ENCODE data around the gene CREBBP.

CREBBP gene

GRCh38 chr16:3798838-3799237, 81.7 kb downstream of the CREBBP start:
- Histone ChIP-seq H3K9ac (ENCODE audit: low read depth in 1 of 2, low read length in 2 of 2) (no peak overlapping the region), H3K27ac (ENCODE audit: low read depth, low read length) (no peak overlapping the region), H3K4me3 (ENCODE audit: low read depth in 1 of 2, low read length in 2 of 2) (no peak overlapping the region), H3K27me3 (ENCODE audit: control insufficient read depth in 1 of 2, insufficient read depth in 2 of 2, low read length in 2 of 2) (no peaks in the 10 kb centered on the region), H3K9me3 (ENCODE audit: control insufficient read depth in 1 of 2, low read length in 2 of 2) (no peaks in the 10 kb centered on the region), H3K36me3 (ENCODE audit: control insufficient read depth in 1 of 2, insufficient read depth in 2 of 2, low read length in 2 of 2) (peaks cover 0 to 5% of the 10 kb centered on the region in 2 donors), H3K4me1 (ENCODE audit: control insufficient read depth in 1 of 2, insufficient read depth in 2 of 2, low read length in 2 of 2) (peaks cover 11 to 18% of the 10 kb centered on the region in 2 donors)

GRCh38 chr16:3797904-3798811, 82.4 kb downstream of the CREBBP start:
- peaks cover 2 to 5% of the 10 kb centered on the region in 2 donors for H3K36me3 ChIP-seq (ENCODE audit: control insufficient read depth in 1 of 2, insufficient read depth in 2 of 2, low read length in 2 of 2)
- no peak overlapping the region for H3K9ac ChIP-seq (ENCODE audit: low read depth in 1 of 2, low read length in 2 of 2)
- no peaks in the 10 kb centered on the region for H3K9me3 ChIP-seq (ENCODE audit: control insufficient read depth in 1 of 2, low read length in 2 of 2)
- no peak overlapping the region for H3K27ac ChIP-seq (ENCODE audit: low read depth, low read length)
- H3K27me3 ChIP-seq (ENCODE audit: control insufficient read depth in 1 of 2, insufficient read depth in 2 of 2, low read length in 2 of 2) = no peaks in the 10 kb centered on the region
- no peak overlapping the region for H3K4me3 ChIP-seq (ENCODE audit: low read depth in 1 of 2, low read length in 2 of 2)
- H3K4me1 ChIP-seq (ENCODE audit: control insufficient read depth in 1 of 2, insufficient read depth in 2 of 2, low read length in 2 of 2) = peaks cover 11 to 18% of the 10 kb centered on the region in 2 donors

- Histone ChIP-seq H3K9me3 (ENCODE audit: control insufficient read depth in 1 of 2, low read length in 2 of 2) (no peaks in the 10 kb centered on the region), H3K27me3 (ENCODE audit: control insufficient read depth in 1 of 2, insufficient read depth in 2 of 2, low read length in 2 of 2) (no peaks in the 10 kb centered on the region), H3K27ac (ENCODE audit: low read depth, low read length) (no peak overlapping the region), H3K36me3 (ENCODE audit: control insufficient read depth in 1 of 2, insufficient read depth in 2 of 2, low read length in 2 of 2) (peaks cover 9% of the 10 kb centered on the region in 2 donors), H3K4me3 (ENCODE audit: low read depth in 1 of 2, low read length in 2 of 2) (no peak overlapping the region), H3K9ac (ENCODE audit: low read depth in 1 of 2, low read length in 2 of 2) (no peak overlapping the region), H3K4me1 (ENCODE audit: control insufficient read depth in 1 of 2, insufficient read depth in 2 of 2, low read length in 2 of 2) (peaks cover 11 to 18% of the 10 kb centered on the region in 2 donors)
These were observed 83.0 kb downstream of the CREBBP start for GRCh38 chr16:3797473-3797872.

GRCh38 chr16:3793161-3793576, 87.3 kb downstream of the CREBBP start:
- Histone ChIP-seq H3K36me3 (ENCODE audit: control insufficient read depth in 1 of 2, insufficient read depth in 2 of 2, low read length in 2 of 2) (peaks cover 23 to 38% of the 10 kb centered on the region in 2 donors), H3K9me3 (ENCODE audit: control insufficient read depth in 1 of 2, low read length in 2 of 2) (no peaks in the 10 kb centered on the region), H3K27me3 (ENCODE audit: control insufficient read depth in 1 of 2, insufficient read depth in 2 of 2, low read length in 2 of 2) (no peaks in the 10 kb centered on the region), H3K4me3 (ENCODE audit: low read depth in 1 of 2, low read length in 2 of 2) (no peak overlapping the region), H3K27ac (ENCODE audit: low read depth, low read length) (no peak overlapping the region), H3K4me1 (ENCODE audit: control insufficient read depth in 1 of 2, insufficient read depth in 2 of 2, low read length in 2 of 2) (peaks cover 7 to 13% of the 10 kb centered on the region in 2 donors), H3K9ac (ENCODE audit: low read depth in 1 of 2, low read length in 2 of 2) (no peak overlapping the region)

GRCh38 chr16:3792472-3793012, 88.0 kb downstream of the CREBBP start:
- Histone ChIP-seq H3K36me3 (ENCODE audit: control insufficient read depth in 1 of 2, insufficient read depth in 2 of 2, low read length in 2 of 2) (peaks cover 23 to 44% of the 10 kb centered on the region in 2 donors), H3K27ac (ENCODE audit: low read depth, low read length) (no peak overlapping the region), H3K4me3 (ENCODE audit: low read depth in 1 of 2, low read length in 2 of 2) (no peak overlapping the region), H3K9ac (ENCODE audit: low read depth in 1 of 2, low read length in 2 of 2) (no peak overlapping the region), H3K9me3 (ENCODE audit: control insufficient read depth in 1 of 2, low read length in 2 of 2) (no peaks in the 10 kb centered on the region), H3K27me3 (ENCODE audit: control insufficient read depth in 1 of 2, insufficient read depth in 2 of 2, low read length in 2 of 2) (no peaks in the 10 kb centered on the region), H3K4me1 (ENCODE audit: control insufficient read depth in 1 of 2, insufficient read depth in 2 of 2, low read length in 2 of 2) (peaks cover 1 to 7% of the 10 kb centered on the region in 2 donors)

GRCh38 chr16:3791701-3792100, 88.8 kb downstream of the CREBBP start:
- Histone ChIP-seq H3K36me3 (ENCODE audit: control insufficient read depth in 1 of 2, insufficient read depth in 2 of 2, low read length in 2 of 2) (peaks cover 23 to 52% of the 10 kb centered on the region in 2 donors), H3K9ac (ENCODE audit: low read depth in 1 of 2, low read length in 2 of 2) (no peak overlapping the region), H3K4me3 (ENCODE audit: low read depth in 1 of 2, low read length in 2 of 2) (no peak overlapping the region), H3K27me3 (ENCODE audit: control insufficient read depth in 1 of 2, insufficient read depth in 2 of 2, low read length in 2 of 2) (no peaks in the 10 kb centered on the region), H3K4me1 (ENCODE audit: control insufficient read depth in 1 of 2, insufficient read depth in 2 of 2, low read length in 2 of 2) (peaks cover 0 to 4% of the 10 kb centered on the region in 2 donors), H3K9me3 (ENCODE audit: control insufficient read depth in 1 of 2, low read length in 2 of 2) (no peaks in the 10 kb centered on the region), H3K27ac (ENCODE audit: low read depth, low read length) (no peak overlapping the region)

- Histone ChIP-seq H3K36me3 (ENCODE audit: control insufficient read depth in 1 of 2, insufficient read depth in 2 of 2, low read length in 2 of 2) (peaks cover 30 to 70% of the 10 kb centered on the region in 2 donors), H3K4me1 (ENCODE audit: control insufficient read depth in 1 of 2, insufficient read depth in 2 of 2, low read length in 2 of 2) (peaks cover 0 to 4% of the 10 kb centered on the region in 2 donors), H3K9ac (ENCODE audit: low read depth in 1 of 2, low read length in 2 of 2) (no peak overlapping the region), H3K27ac (ENCODE audit: low read depth, low read length) (no peak overlapping the region), H3K9me3 (ENCODE audit: control insufficient read depth in 1 of 2, low read length in 2 of 2) (no peaks in the 10 kb centered on the region), H3K4me3 (ENCODE audit: low read depth in 1 of 2, low read length in 2 of 2) (no peak overlapping the region), H3K27me3 (ENCODE audit: control insufficient read depth in 1 of 2, insufficient read depth in 2 of 2, low read length in 2 of 2) (no peaks in the 10 kb centered on the region)
These were observed 91.0 kb downstream of the CREBBP start for GRCh38 chr16:3789375-3790099.

DNA sequence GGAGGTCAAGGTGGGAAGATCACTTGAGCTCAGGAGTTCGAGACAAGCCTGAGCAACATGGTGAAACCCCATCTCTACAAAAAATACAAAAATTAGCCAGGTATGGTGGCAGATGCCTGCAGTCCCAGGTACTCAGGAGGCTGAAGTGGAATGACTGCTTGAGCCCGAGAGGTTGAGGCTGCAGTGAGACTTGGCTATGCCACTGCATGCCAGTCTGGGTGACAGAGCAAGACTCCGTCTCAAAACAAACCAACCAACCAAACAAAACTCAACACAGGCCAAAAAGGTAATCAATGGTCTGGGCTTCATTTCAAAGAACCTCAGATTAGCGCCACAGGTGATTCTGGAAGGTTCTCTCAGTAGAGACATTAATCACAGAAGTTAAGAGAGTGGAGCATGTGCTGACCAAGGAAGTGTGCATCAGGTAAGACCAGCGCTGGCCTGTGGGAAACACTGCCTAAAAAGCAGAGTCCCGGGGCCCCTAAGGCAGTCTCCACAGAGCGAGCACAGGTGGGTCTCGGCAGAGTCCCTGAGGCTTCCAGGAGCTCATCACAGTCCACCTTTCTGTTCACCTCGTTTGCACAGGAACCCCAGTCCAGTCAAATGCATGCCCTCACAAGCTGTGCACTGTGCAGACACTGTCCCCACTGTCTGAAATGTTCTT, 91.7 kb downstream of the CREBBP start:
- H3K4me3 ChIP-seq (ENCODE audit: low read depth in 1 of 2, low read length in 2 of 2) = no peak overlapping the region
- no peaks in the 10 kb centered on the region for H3K27me3 ChIP-seq (ENCODE audit: control insufficient read depth in 1 of 2, insufficient read depth in 2 of 2, low read length in 2 of 2)
- peaks cover 30 to 70% of the 10 kb centered on the region in 2 donors for H3K36me3 ChIP-seq (ENCODE audit: control insufficient read depth in 1 of 2, insufficient read depth in 2 of 2, low read length in 2 of 2)
- H3K27ac ChIP-seq (ENCODE audit: low read depth, low read length) = no peak overlapping the region
- H3K9me3 ChIP-seq (ENCODE audit: control insufficient read depth in 1 of 2, low read length in 2 of 2) = no peaks in the 10 kb centered on the region
- no peak overlapping the region for H3K9ac ChIP-seq (ENCODE audit: low read depth in 1 of 2, low read length in 2 of 2)
- peaks cover 0 to 4% of the 10 kb centered on the region in 2 donors for H3K4me1 ChIP-seq (ENCODE audit: control insufficient read depth in 1 of 2, insufficient read depth in 2 of 2, low read length in 2 of 2)

GRCh38 chr16:3787924-3788661, 92.4 kb downstream of the CREBBP start:
- no peak overlapping the region for H3K9ac ChIP-seq (ENCODE audit: low read depth in 1 of 2, low read length in 2 of 2)
- H3K36me3 ChIP-seq (ENCODE audit: control insufficient read depth in 1 of 2, insufficient read depth in 2 of 2, low read length in 2 of 2) = peaks cover 35 to 74% of the 10 kb centered on the region in 2 donors
- H3K27ac ChIP-seq (ENCODE audit: low read depth, low read length) = no peak overlapping the region
- no peaks in the 10 kb centered on the region for H3K27me3 ChIP-seq (ENCODE audit: control insufficient read depth in 1 of 2, insufficient read depth in 2 of 2, low read length in 2 of 2)
- H3K4me1 ChIP-seq (ENCODE audit: control insufficient read depth in 1 of 2, insufficient read depth in 2 of 2, low read length in 2 of 2) = peaks cover 0 to 4% of the 10 kb centered on the region in 2 donors
- H3K9me3 ChIP-seq (ENCODE audit: control insufficient read depth in 1 of 2, low read length in 2 of 2) = no peaks in the 10 kb centered on the region
- no peak overlapping the region for H3K4me3 ChIP-seq (ENCODE audit: low read depth in 1 of 2, low read length in 2 of 2)
